Measurements from ENCODE around the gene COBLL1.
A peak's percentile ranks its signal among the peaks of the same experiment; 100 is the strongest.

The COBLL1 gene

GRCh38 chr2:164688896-164689419 is 152.7 kb downstream of the COBLL1 start:
- FAIRE-seq, result no peak

GRCh38 chr2:164681009-164681408 is 160.6 kb downstream of the COBLL1 start:
- DNase-seq (ENCODE audit: low spot score) (no peak), FAIRE-seq (no peak)

More at GRCh38 chr2:164688896-164689419, 152.7 kb downstream of the COBLL1 start:
- DNase-seq (ENCODE audit: low spot score), result no peak

GRCh38 chr2:164678631-164679149 is 162.9 kb downstream of the COBLL1 start:
- no peak for FAIRE-seq
- no peak for DNase-seq (ENCODE audit: low spot score)

- DNase-seq (ENCODE audit: low spot score) (no peak), FAIRE-seq (no peak)
These were observed 163.9 kb downstream of the COBLL1 start for GRCh38 chr2:164677733-164678132.

GRCh38 chr2:164677271-164677670 is 164.4 kb downstream of the COBLL1 start:
- no peak for DNase-seq (ENCODE audit: low spot score)
- FAIRE-seq, result no peak

- no peak for DNase-seq (ENCODE audit: low spot score)
- no peak for FAIRE-seq
These were observed 165.9 kb downstream of the COBLL1 start for GRCh38 chr2:164675687-164676086.

GRCh38 chr2:164675027-164675426 is 166.6 kb downstream of the COBLL1 start:
- DNase-seq (ENCODE audit: low spot score) (no peak), FAIRE-seq (no peak)

- FAIRE-seq, result no peak
- no peak for DNase-seq (ENCODE audit: low spot score)
These were observed 169.8 kb downstream of the COBLL1 start for GRCh38 chr2:164671664-164672396.

- DNase-seq (ENCODE audit: low spot score) (no peak), FAIRE-seq (no peak)
These were observed 172.3 kb downstream of the COBLL1 start for GRCh38 chr2:164669291-164669690.

- no peak for FAIRE-seq
- no peak for DNase-seq (ENCODE audit: low spot score)
These were observed 174.1 kb downstream of the COBLL1 start for GRCh38 chr2:164667566-164667965.

GRCh38 chr2:164664070-164664469 is 177.6 kb downstream of the COBLL1 start:
- FAIRE-seq (no peak), DNase-seq (ENCODE audit: low spot score) (no peak)

GRCh38 chr2:164662868-164663631 is 178.6 kb downstream of the COBLL1 start:
- FAIRE-seq, result no peak
- DNase-seq (ENCODE audit: low spot score), result no peak

- FAIRE-seq (no peak), DNase-seq (ENCODE audit: low spot score) (no peak)
These were observed 179.6 kb downstream of the COBLL1 start for GRCh38 chr2:164662066-164662465.

GRCh38 chr2:164661349-164661748 is 180.3 kb downstream of the COBLL1 start:
- FAIRE-seq, result peak; percentile 76
- DNase-seq (ENCODE audit: low spot score), result no peak

GRCh38 chr2:164657129-164657528 is 184.5 kb downstream of the COBLL1 start:
- DNase-seq (ENCODE audit: low spot score), result peak; percentile 98
- FAIRE-seq, result peak; percentile 97

GRCh38 chr2:164655750-164656149 is 185.9 kb downstream of the COBLL1 start:
- no peak for DNase-seq (ENCODE audit: low spot score)
- FAIRE-seq, result no peak

- FAIRE-seq (peak; percentile 67), DNase-seq (ENCODE audit: low spot score) (peak; percentile 24)
These were observed 186.3 kb downstream of the COBLL1 start for GRCh38 chr2:164655336-164655735.

- no peak for DNase-seq (ENCODE audit: low spot score)
- no peak for FAIRE-seq
These were observed 190.3 kb downstream of the COBLL1 start for GRCh38 chr2:164651361-164651760.

GRCh38 chr2:164644036-164644700 is 197.5 kb downstream of the COBLL1 start:
- FAIRE-seq (peak; percentile 97), DNase-seq (ENCODE audit: low spot score) (peak; percentile 63)

GRCh38 chr2:164642946-164643555 is 198.6 kb downstream of the COBLL1 start:
- FAIRE-seq (no peak), DNase-seq (ENCODE audit: low spot score) (no peak)

GRCh38 chr2:164642268-164642667 is 199.4 kb downstream of the COBLL1 start:
- no peak for FAIRE-seq
- no peak for DNase-seq (ENCODE audit: low spot score)
